HUES6 (cell line): Measurements from ENCODE around the gene FSTL5.

ENCODE experiments used
- H3K27ac ChIP-seq: 2 replicates; pipeline ENCODE4 v1.7.0; 2013; ENCODE audit warnings: low read depth, mild to moderate bottlenecking, low read length, inconsistent platforms
- H3K27me3 ChIP-seq: 2 replicates; pipeline ENCODE4 v1.6.1; 2013; ENCODE audit warnings: low read length; ENCODE audit not compliant: control insufficient read depth, insufficient read depth
- H3K36me3 ChIP-seq: 2 replicates; pipeline ENCODE4 v1.6.1; 2013; ENCODE audit warnings: low read length; ENCODE audit not compliant: control insufficient read depth, insufficient read depth
- H3K4me1 ChIP-seq: 2 replicates; pipeline ENCODE4 v1.6.1; 2013; ENCODE audit warnings: low read length; ENCODE audit not compliant: control insufficient read depth, insufficient read depth
- H3K4me3 ChIP-seq: 2 replicates; pipeline ENCODE4 v1.5.1; 2013; ENCODE audit warnings: low read depth, low read length
- H3K9ac ChIP-seq: one replicate; pipeline ENCODE4 v1.6.1; 2013; ENCODE audit warnings: mild to moderate bottlenecking, low read length
- H3K9me3 ChIP-seq: 2 replicates; pipeline ENCODE4 v1.6.1; 2013; ENCODE audit warnings: low read depth, low read length; ENCODE audit not compliant: control insufficient read depth, insufficient read depth

Gene FSTL5

GRCh38 chr4:161894493-161895167, 269.2 kb downstream of the FSTL5 start:
- no peak overlapping the region for H3K27ac ChIP-seq
- H3K36me3 ChIP-seq = no peaks in the 10 kb centered on the region
- H3K27me3 ChIP-seq = no peaks in the 10 kb centered on the region
- no peak overlapping the region for H3K9ac ChIP-seq
- H3K4me1 ChIP-seq = no peaks in the 10 kb centered on the region
- no peak overlapping the region for H3K4me3 ChIP-seq
- no peaks in the 10 kb centered on the region for H3K9me3 ChIP-seq

GRCh38 chr4:161894014-161894413, 269.8 kb downstream of the FSTL5 start:
- Histone ChIP-seq H3K27me3 (no peaks in the 10 kb centered on the region), H3K9ac (no peak overlapping the region), H3K9me3 (no peaks in the 10 kb centered on the region)

GRCh38 chr4:161893566-161893965, 270.2 kb downstream of the FSTL5 start:
- Histone ChIP-seq H3K27me3 (no peaks in the 10 kb centered on the region), H3K4me3 (no peak overlapping the region), H3K9ac (no peak overlapping the region), H3K4me1 (no peaks in the 10 kb centered on the region), H3K36me3 (no peaks in the 10 kb centered on the region), H3K9me3 (no peaks in the 10 kb centered on the region), H3K27ac (no peak overlapping the region)

More at GRCh38 chr4:161894014-161894413, 269.8 kb downstream of the FSTL5 start:
- Histone ChIP-seq H3K4me3 (no peak overlapping the region), H3K4me1 (no peaks in the 10 kb centered on the region), H3K27ac (no peak overlapping the region), H3K36me3 (no peaks in the 10 kb centered on the region)

GRCh38 chr4:161892951-161893350, 270.8 kb downstream of the FSTL5 start:
- Histone ChIP-seq H3K9me3 (no peaks in the 10 kb centered on the region), H3K27me3 (no peaks in the 10 kb centered on the region), H3K9ac (no peak overlapping the region), H3K36me3 (no peaks in the 10 kb centered on the region), H3K4me3 (no peak overlapping the region), H3K27ac (no peak overlapping the region), H3K4me1 (no peaks in the 10 kb centered on the region)

GRCh38 chr4:161883157-161883556, 280.6 kb downstream of the FSTL5 start:
- H3K4me1 ChIP-seq = no peaks in the 10 kb centered on the region
- H3K27me3 ChIP-seq = no peaks in the 10 kb centered on the region
- H3K4me3 ChIP-seq = no peak overlapping the region
- H3K9me3 ChIP-seq = no peaks in the 10 kb centered on the region
- no peak overlapping the region for H3K27ac ChIP-seq
- H3K36me3 ChIP-seq = no peaks in the 10 kb centered on the region
- H3K9ac ChIP-seq = no peak overlapping the region

GRCh38 chr4:161881370-161881769, 282.4 kb downstream of the FSTL5 start:
- no peaks in the 10 kb centered on the region for H3K9me3 ChIP-seq

GRCh38 chr4:161869511-161869910, 294.3 kb downstream of the FSTL5 start:
- no peak overlapping the region for H3K9ac ChIP-seq
- no peaks in the 10 kb centered on the region for H3K27me3 ChIP-seq
- no peaks in the 10 kb centered on the region for H3K9me3 ChIP-seq
- no peaks in the 10 kb centered on the region for H3K4me1 ChIP-seq
- H3K27ac ChIP-seq = no peak overlapping the region
- no peak overlapping the region for H3K4me3 ChIP-seq
- H3K36me3 ChIP-seq = no peaks in the 10 kb centered on the region

More at GRCh38 chr4:161881370-161881769, 282.4 kb downstream of the FSTL5 start:
- H3K27ac ChIP-seq = no peak overlapping the region
- no peaks in the 10 kb centered on the region for H3K4me1 ChIP-seq
- H3K4me3 ChIP-seq = no peak overlapping the region
- no peaks in the 10 kb centered on the region for H3K27me3 ChIP-seq
- H3K9ac ChIP-seq = no peak overlapping the region
- no peaks in the 10 kb centered on the region for H3K36me3 ChIP-seq

GRCh38 chr4:161856711-161857326, 307.0 kb downstream of the FSTL5 start:
- Histone ChIP-seq H3K27ac (no peak overlapping the region), H3K9me3 (no peaks in the 10 kb centered on the region), H3K9ac (no peak overlapping the region), H3K4me3 (no peak overlapping the region), H3K27me3 (no peaks in the 10 kb centered on the region), H3K4me1 (no peaks in the 10 kb centered on the region; the same call in 1 of the 2 replicates), H3K36me3 (no peaks in the 10 kb centered on the region)

GRCh38 chr4:161850631-161851030, 313.2 kb downstream of the FSTL5 start:
- Histone ChIP-seq H3K4me3 (no peak overlapping the region), H3K9ac (no peak overlapping the region), H3K27me3 (no peaks in the 10 kb centered on the region), H3K9me3 (peaks cover 5% of the 10 kb centered on the region; the same call in 1 of the 2 replicates), H3K4me1 (no peaks in the 10 kb centered on the region), H3K36me3 (no peaks in the 10 kb centered on the region), H3K27ac (no peak overlapping the region)

- no peaks in the 10 kb centered on the region for H3K36me3 ChIP-seq
- no peaks in the 10 kb centered on the region for H3K4me1 ChIP-seq
Observed at GRCh38 chr4:161841759-161842158, 322.0 kb downstream of the FSTL5 start.

GRCh38 chr4:161829591-161829990, 334.2 kb downstream of the FSTL5 start:
- Histone ChIP-seq H3K27me3 (no peaks in the 10 kb centered on the region), H3K27ac (no peak overlapping the region), H3K4me1 (no peaks in the 10 kb centered on the region), H3K9ac (no peak overlapping the region), H3K9me3 (no peaks in the 10 kb centered on the region), H3K4me3 (no peak overlapping the region), H3K36me3 (no peaks in the 10 kb centered on the region)

More at GRCh38 chr4:161841759-161842158, 322.0 kb downstream of the FSTL5 start:
- Histone ChIP-seq H3K4me3 (no peak overlapping the region), H3K27me3 (no peaks in the 10 kb centered on the region), H3K9me3 (no peaks in the 10 kb centered on the region), H3K9ac (no peak overlapping the region), H3K27ac (no peak overlapping the region)
